DOHH2 (cell line): ENCODE measurements around the gene PPFIA3.
A peak's percentile ranks its signal among the peaks of the same experiment; 100 is the strongest.

Experiments
- H3F3A ChIP-seq: fragments of 200-600 bp; sonication (generic), shearing (Covaris generic); 2 replicates; pipeline ENCODE4 v1.6.0; 2016; ENCODE audit warnings: antibody characterized with exemption, mild to moderate bottlenecking; ENCODE audit not compliant: control insufficient read depth, insufficient read depth
- H3K27ac ChIP-seq: fragments of 200-600 bp; sonication (generic); 2 replicates; pipeline ENCODE4 v1.5.1; 2014; ENCODE audit warnings: low read depth, mild to moderate bottlenecking, low read length, moderate library complexity
- H3K27me3 ChIP-seq: fragments of 200-600 bp; sonication (generic); 2 replicates; pipeline ENCODE4 v1.6.1; 2014; ENCODE audit warnings: mild to moderate bottlenecking, low read length, mixed read lengths; ENCODE audit not compliant: control insufficient read depth
- H3K36me3 ChIP-seq: fragments of 200-600 bp; sonication (generic); 2 replicates; pipeline ENCODE4 v1.6.1; 2014; ENCODE audit warnings: mild to moderate bottlenecking, low read length, moderate library complexity, mixed read lengths; ENCODE audit not compliant: control insufficient read depth
- H3K4me1 ChIP-seq: fragments of 200-600 bp; sonication (generic); 2 replicates; pipeline ENCODE4 v1.6.1; 2014; ENCODE audit warnings: mild to moderate bottlenecking, low read length, mixed read lengths; ENCODE audit not compliant: control insufficient read depth
- H3K4me2 ChIP-seq: fragments of 200-600 bp; sonication (generic); 2 replicates; pipeline ENCODE4 v1.6.0; 2014; ENCODE audit warnings: mild to moderate bottlenecking, low read length, moderate library complexity
- H3K4me3 ChIP-seq: fragments of 200-600 bp; sonication (generic); 2 replicates; pipeline ENCODE4 v1.5.1; 2014; ENCODE audit warnings: mild to moderate bottlenecking, low read length, mixed read lengths
- H3K79me2 ChIP-seq: fragments of 200-600 bp; sonication (generic); 2 replicates; pipeline ENCODE4 v1.6.1; 2014; ENCODE audit warnings: mild to moderate bottlenecking, low read length, mixed read lengths; ENCODE audit not compliant: control insufficient read depth
- H3K9me2 ChIP-seq: fragments of 200-600 bp; sonication (generic); replicated peaks from 2 replicates; pipeline ENCODE4 v1.6.1; 2014; ENCODE audit warnings: mild to moderate bottlenecking, low read length, mixed read lengths; ENCODE audit not compliant: control insufficient read depth
- H3K9me3 ChIP-seq: fragments of 200-600 bp; sonication (generic); 2 replicates; pipeline ENCODE4 v1.6.1; 2014; ENCODE audit warnings: antibody characterized with exemption, low read length, mixed read lengths; ENCODE audit not compliant: control insufficient read depth, insufficient read depth
- H4K20me1 ChIP-seq: fragments of 200-600 bp; sonication (generic); 2 replicates; pipeline ENCODE4 v1.6.0; 2014; ENCODE audit warnings: low read depth, mild to moderate bottlenecking, antibody characterized with exemption, low read length, moderate library complexity; ENCODE audit not compliant: control insufficient read depth, insufficient read depth
- EZH2phosphoT487 ChIP-seq: fragments of 200-600 bp; sonication (generic); IDR thresholded peaks from 2 replicates; pipeline ENCODE4 v1.6.1; 2017; ENCODE audit warnings: borderline replicate concordance, mild to moderate bottlenecking, antibody characterized with exemption, low read length, moderate library complexity, mixed read lengths
- TF ChIP-seq, protein P1 (sequence below): fragments of 200-600 bp; sonication (generic); IDR thresholded peaks from one replicate; pipeline ENCODE4 v1.5.1; 2014; ENCODE audit warnings: antibody characterized with exemption, mild to moderate bottlenecking, low read depth, low read length; ENCODE audit not compliant: poor library complexity, severe bottlenecking

Gene PPFIA3

DNA sequence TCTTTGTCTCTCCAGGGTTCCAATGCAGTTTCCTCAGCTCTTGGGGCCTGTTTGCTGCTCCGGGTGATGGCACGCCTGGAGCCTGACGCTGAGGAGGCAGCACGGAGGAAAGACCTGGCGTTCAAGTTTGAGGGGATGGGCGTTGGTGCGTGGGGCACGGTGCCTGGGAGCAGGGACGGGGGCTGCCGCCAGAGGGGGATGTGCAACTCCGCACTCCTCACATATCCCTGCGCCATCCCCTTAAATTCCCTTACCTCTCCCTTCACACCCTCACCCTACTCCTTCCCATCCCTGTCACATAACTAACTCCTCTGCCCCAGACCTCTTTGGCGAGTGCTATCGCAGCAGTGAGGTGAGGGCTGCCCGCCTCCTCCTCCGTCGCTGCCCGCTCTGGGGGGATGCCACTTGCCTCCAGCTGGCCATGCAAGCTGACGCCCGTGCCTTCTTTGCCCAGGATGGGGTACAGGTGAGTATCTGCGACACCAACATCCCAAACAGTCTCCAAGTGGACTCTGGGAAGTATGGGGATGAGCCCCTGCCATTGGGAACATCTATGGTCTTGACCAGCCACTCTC lies 69.4 kb downstream of the PPFIA3 start:
- Histone ChIP-seq H3K9me3 (no peaks in the 10 kb centered on the region), H4K20me1 (no peaks in the 10 kb centered on the region), H3K4me1 (peaks cover 11% of the 10 kb centered on the region), H3K27me3 (no peaks in the 10 kb centered on the region), H3K27ac (no peak overlapping the region), H3F3A (no peaks in the 10 kb centered on the region), H3K4me2 (no peak overlapping the region), H3K79me2 (no peaks in the 10 kb centered on the region), H3K9me2 (no peaks in the 10 kb centered on the region), H3K36me3 (no peaks in the 10 kb centered on the region), H3K4me3 (no peak overlapping the region)
- TF ChIP-seq EZH2phosphoT487: no peak
- TF ChIP-seq, protein P1, sequence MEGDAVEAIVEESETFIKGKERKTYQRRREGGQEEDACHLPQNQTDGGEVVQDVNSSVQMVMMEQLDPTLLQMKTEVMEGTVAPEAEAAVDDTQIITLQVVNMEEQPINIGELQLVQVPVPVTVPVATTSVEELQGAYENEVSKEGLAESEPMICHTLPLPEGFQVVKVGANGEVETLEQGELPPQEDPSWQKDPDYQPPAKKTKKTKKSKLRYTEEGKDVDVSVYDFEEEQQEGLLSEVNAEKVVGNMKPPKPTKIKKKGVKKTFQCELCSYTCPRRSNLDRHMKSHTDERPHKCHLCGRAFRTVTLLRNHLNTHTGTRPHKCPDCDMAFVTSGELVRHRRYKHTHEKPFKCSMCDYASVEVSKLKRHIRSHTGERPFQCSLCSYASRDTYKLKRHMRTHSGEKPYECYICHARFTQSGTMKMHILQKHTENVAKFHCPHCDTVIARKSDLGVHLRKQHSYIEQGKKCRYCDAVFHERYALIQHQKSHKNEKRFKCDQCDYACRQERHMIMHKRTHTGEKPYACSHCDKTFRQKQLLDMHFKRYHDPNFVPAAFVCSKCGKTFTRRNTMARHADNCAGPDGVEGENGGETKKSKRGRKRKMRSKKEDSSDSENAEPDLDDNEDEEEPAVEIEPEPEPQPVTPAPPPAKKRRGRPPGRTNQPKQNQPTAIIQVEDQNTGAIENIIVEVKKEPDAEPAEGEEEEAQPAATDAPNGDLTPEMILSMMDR: no peak

DNA sequence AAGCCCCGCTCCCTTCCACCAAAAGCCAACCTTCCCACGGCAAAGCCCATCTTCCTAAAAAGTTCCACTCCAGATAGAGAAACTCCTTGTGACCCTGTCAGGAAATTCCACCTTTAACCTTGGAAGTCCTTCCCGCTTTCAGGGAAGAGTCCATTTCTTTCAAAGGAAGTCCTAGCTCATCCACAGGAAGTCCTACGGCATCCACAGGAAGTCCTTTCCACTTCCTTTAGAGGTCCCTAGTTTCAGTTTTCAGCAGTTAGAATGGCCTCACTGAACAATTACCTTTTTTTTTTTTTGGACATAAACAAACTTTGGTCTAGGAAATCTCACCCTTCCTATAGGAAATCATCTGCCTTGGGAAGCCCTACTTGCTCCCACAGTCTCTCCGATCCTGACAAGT lies 69.9 kb downstream of the PPFIA3 start:
- Histone ChIP-seq H3K4me2 (peak overlapping the region; percentile 9), H3K9me2 (no peaks in the 10 kb centered on the region), H4K20me1 (no peaks in the 10 kb centered on the region), H3K27ac (no peak overlapping the region), H3K4me1 (peaks cover 11% of the 10 kb centered on the region), H3K9me3 (no peaks in the 10 kb centered on the region), H3K27me3 (0 out of 2 replicates have a peak, but pooled peaks cover 2% of the 10 kb centered on the region), H3F3A (no peaks in the 10 kb centered on the region), H3K79me2 (no peaks in the 10 kb centered on the region), H3K36me3 (no peaks in the 10 kb centered on the region), H3K4me3 (no peak overlapping the region)
- TF ChIP-seq, protein P1: no peak
- TF ChIP-seq EZH2phosphoT487: no peak

DNA sequence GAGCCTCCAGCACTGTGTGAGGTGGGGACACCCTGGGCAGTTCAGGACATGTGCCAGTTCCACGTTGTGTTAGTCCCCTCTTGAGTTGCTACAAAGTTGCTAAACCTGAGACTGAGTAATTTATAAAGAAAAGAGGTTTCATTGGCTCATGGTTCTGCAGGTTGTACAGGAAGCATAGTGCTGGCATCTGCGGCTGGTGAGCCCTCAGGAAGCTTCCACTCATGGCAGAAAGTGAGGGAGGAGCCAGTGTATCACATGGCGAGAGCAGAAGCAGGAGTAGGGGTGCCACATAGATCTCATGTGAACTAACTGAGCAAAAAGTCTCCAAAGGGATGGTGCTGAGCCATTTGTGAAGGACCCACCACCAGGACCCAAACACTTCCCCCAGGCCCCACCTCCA lies 71.4 kb downstream of the PPFIA3 start:
- Histone ChIP-seq H3K9me3 (no peaks in the 10 kb centered on the region), H3K27me3 (0 out of 2 replicates have a peak, but pooled peaks cover 2% of the 10 kb centered on the region), H3K4me1 (peaks cover 11% of the 10 kb centered on the region), H3K4me3 (no peak overlapping the region), H3F3A (no peaks in the 10 kb centered on the region), H3K4me2 (no peak overlapping the region), H3K27ac (no peak overlapping the region), H3K36me3 (no peaks in the 10 kb centered on the region), H4K20me1 (no peaks in the 10 kb centered on the region), H3K79me2 (no peaks in the 10 kb centered on the region), H3K9me2 (no peaks in the 10 kb centered on the region)
- no peak for TF ChIP-seq EZH2phosphoT487
- TF ChIP-seq, protein P1: no peak
